Dermis microvascular lymphatic vessel endothelial cell (primary cell): Measurements from ENCODE around the gene AK4. TPM values are rescaled to one million over a fixed set of nuclear protein-coding genes. Genes with fewer than 3 reads are reported as not detected.

ENCODE experiments used
- DNase-seq, 2 donors: peaks; one replicate each; pipeline versions ENCODE4 v3.0.0 to v3.0.0-alpha.2; 2010; ENCODE audit warnings: low read depth in 2 of 2
- total RNA-seq: library from RNA; depleted of rRNA; stranded (reverse); fragments of >200 nt; gene quantifications from 2 replicates; pipeline ENCODE4 v1.2.1, GENCODE V29; 2014

Gene AK4
- total RNA-seq, 1 donor from 2014 or later: 16.6 TPM

GRCh38 chr1:65277605-65278347, 129.8 kb downstream of the AK4 start:
- DNase-seq: no peak

GRCh38 chr1:65278376-65279069, 130.5 kb downstream of the AK4 start:
- no peak for DNase-seq

- DNase-seq: no peak
Observed at GRCh38 chr1:65279070-65279779, 131.2 kb downstream of the AK4 start.

Other genes with a start within 250 kb of the AK4 start
- 137 and 171 TPM in 2 replicates for gene JAK1, start 181.7 kb upstream of the AK4 start, total RNA-seq
- 3.6 and 5.8 TPM in 2 replicates for gene DNAJC6, start 161.3 kb downstream of the AK4 start, total RNA-seq